Measurements from ENCODE around the gene DLK1.

GRCh38 chr14:100721568-100721967 is 5.1 kb upstream of the DLK1 start:
- TF ChIP-seq, protein P1, sequence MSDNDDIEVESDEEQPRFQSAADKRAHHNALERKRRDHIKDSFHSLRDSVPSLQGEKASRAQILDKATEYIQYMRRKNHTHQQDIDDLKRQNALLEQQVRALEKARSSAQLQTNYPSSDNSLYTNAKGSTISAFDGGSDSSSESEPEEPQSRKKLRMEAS (IDR thresholded peaks at IDR 0.05): no peak
- TF ChIP-seq TAF1 (IDR thresholded peaks at IDR 0.05; ENCODE audit: low read depth) (no peak), EGR1 (IDR thresholded peaks at IDR 0.05) (no peak), FOXM1 (IDR thresholded peaks at IDR 0.05; ENCODE audit: borderline replicate concordance, low read depth) (no peak), CEBPB (IDR thresholded peaks at IDR 0.05) (no peak), RAD21 (IDR thresholded peaks at IDR 0.05; ENCODE audit: low read depth) (no peak), TEAD4 (IDR thresholded peaks at IDR 0.05) (no peak), EP300 (IDR thresholded peaks at IDR 0.05; ENCODE audit: borderline replicate concordance) (no peak), YY1 (IDR thresholded peaks at IDR 0.05; ENCODE audit: low read depth) (no peak), REST (IDR thresholded peaks at IDR 0.05; ENCODE audit: low read depth) (no peak), CREB1 (IDR thresholded peaks at IDR 0.05; ENCODE audit: low read depth) (no peak), NFIC (IDR thresholded peaks at IDR 0.05) (no peak)
